HG02852 (cell line): ENCODE measurements around the gene MRTFA.

Experiments used
- ATAC-seq: cut with Tn5 transposase; IDR thresholded peaks from one replicate; pipeline ENCODE4 v1.9.1; 2021; ENCODE audit warnings: mild to moderate bottlenecking, moderate library complexity; ENCODE audit not compliant: unreplicated experiment

Gene MRTFA

DNA sequence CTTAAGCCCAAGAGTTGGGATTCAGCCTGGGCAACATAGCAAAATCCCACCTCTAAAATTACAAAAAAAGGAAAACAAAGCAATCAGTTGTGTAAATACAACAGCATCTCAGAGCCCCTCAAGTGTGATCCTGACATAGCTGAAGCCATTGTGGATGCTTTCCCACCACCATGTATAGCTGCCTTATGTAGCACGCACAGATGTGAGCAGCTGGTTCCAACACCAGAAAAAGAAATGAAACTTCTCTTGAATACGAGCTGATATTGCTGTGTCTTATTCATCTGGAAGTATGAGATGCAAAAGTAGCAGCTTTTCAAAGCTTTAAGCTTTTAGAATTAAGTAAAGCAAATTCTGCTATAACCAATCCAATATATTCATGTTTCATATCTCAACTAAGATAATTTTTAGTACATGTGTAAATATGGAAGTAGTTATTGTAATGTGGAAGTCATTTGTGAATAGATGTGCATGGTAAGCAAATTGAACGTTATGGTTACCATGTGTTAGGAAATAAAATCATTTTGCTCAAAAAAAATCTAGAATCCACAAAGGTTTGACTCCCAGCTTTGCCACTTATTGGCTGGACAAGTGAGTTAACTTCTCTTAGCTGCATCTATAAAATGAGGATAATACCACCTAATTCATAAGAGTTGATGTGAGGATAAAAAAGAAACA, 203.0 kb downstream of the MRTFA start:
- no peak for ATAC-seq

DNA sequence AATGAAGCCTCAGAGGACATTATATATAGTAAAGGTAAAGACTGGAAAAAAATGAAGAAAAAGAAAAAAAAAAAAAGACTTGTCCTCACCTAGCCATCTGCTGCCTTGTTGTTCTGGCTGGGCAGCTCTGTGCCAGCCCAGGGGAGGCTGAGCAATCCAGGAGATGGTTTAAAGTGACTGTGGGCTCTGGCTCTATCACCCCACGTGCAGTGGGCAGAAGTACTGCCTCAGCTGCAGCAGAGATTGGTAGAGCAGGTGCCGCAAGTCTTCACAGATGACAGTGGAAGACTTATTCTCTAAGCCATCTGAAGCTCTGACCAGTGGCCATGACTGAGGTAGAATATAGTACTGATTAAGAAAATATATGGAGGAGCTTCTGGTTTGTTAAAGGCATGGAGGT, 203.9 kb downstream of the MRTFA start:
- ATAC-seq: no peak

DNA sequence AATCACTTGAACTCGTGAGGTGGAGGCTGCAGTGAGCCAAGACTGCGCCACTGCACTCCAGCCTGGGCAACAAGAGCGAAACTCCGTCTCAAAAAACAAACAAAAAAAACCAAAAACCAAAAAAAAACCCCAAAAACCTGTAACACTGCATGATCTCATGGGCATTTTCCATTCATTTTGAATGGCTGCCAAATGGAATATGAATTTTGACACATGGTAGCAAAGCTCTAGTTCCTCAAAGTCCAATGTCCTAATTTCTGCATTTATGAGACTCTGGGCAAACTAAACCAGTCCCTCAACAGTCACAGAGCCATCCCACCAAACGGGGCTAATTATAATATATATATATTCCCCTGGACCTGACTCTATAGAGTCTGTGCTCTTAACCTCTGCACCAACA, 204.4 kb downstream of the MRTFA start:
- no peak for ATAC-seq

GRCh38 chr22:40430991-40431390, 205.5 kb downstream of the MRTFA start:
- ATAC-seq: no peak

DNA sequence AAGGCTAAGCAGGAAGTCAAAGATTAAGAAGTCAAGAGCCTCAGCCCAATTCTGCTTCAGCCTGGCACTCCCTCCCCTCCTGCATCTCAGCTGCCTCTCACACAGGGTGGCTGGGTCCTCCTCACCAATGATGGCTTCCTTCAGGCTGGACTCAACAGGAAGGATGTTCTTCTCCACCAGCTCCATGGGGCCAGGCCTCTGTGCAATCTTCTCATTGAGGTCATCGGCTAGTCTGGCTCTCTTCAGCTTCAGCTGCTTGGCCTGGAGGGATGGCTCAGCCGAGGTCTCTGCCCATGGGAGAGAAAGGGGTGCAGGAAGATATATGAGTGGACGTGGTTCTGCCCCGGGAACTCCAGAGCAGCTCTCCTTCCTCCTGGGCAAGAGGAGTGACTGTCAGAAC, 207.0 kb downstream of the MRTFA start:
- ATAC-seq: no peak

GRCh38 chr22:40428796-40429195, 207.7 kb downstream of the MRTFA start:
- no peak for ATAC-seq

GRCh38 chr22:40426594-40427333, 209.8 kb downstream of the MRTFA start:
- no peak for ATAC-seq

GRCh38 chr22:40425082-40425481, 211.4 kb downstream of the MRTFA start:
- no peak for ATAC-seq

- no peak for ATAC-seq
These were observed 212.5 kb downstream of the MRTFA start for GRCh38 chr22:40423882-40424640.

GRCh38 chr22:40423310-40423688, 213.2 kb downstream of the MRTFA start:
- no peak for ATAC-seq

DNA sequence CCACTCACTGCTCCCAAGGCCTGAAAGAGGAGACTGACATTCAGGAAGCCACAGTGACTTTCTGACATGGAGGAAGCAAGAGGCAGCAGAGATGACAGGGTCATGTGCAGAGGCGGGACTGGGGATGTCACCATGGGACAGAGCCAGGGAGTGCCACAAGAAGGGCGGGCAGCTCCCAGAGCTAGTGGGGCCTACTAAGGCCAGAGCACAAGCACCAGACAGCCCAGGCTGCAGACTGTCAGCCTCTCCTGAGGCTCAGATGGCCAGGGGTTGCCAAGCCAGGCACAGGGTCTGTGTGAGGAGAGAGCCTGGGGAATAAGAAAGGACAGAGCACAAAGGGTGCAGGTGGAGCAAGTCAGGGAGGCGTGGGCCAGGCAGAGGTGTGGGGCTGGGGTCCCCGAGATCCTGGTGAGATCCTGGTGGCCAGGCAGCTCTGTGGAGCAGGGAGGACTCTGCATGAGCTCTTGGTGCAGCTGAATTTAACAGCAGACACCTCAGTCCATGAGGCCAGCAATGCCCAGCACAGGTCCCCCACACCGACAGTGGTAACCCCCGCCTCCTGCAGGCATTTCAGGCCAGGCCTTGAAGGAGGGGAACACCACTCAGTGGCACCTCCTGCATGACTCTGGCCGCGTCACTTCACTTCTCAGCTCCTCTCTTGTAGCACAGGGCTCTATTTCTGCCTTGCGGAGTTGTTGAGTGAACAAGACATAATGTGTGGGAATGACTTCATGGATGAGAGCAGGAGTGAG, 213.8 kb downstream of the MRTFA start:
- no peak for ATAC-seq

GRCh38 chr22:40421941-40422340, 214.6 kb downstream of the MRTFA start:
- ATAC-seq: no peak

- no peak for ATAC-seq
These were observed 215.5 kb downstream of the MRTFA start for GRCh38 chr22:40421082-40421350.

- no peak for ATAC-seq
These were observed 216.0 kb downstream of the MRTFA start for GRCh38 chr22:40420341-40421081.

DNA sequence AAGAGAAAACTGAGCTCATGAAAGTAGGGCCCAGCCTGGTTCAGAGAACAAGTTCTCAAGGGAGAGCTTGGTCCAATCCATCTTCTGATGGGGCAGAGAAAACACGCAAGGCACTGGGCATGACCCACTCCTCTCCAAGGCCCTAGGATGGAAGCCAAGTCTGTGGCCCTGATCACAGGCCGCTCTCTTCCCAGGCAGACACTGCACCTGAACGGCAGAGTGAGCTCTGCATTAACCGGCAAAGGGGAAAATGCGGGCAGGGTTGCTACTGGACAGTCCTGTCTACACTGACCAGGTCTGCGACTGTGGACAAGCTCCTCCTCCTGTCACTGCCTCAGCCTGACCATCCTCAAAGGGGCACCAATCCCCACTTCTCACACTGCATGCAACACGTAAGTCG, 216.8 kb downstream of the MRTFA start:
- ATAC-seq: no peak

DNA sequence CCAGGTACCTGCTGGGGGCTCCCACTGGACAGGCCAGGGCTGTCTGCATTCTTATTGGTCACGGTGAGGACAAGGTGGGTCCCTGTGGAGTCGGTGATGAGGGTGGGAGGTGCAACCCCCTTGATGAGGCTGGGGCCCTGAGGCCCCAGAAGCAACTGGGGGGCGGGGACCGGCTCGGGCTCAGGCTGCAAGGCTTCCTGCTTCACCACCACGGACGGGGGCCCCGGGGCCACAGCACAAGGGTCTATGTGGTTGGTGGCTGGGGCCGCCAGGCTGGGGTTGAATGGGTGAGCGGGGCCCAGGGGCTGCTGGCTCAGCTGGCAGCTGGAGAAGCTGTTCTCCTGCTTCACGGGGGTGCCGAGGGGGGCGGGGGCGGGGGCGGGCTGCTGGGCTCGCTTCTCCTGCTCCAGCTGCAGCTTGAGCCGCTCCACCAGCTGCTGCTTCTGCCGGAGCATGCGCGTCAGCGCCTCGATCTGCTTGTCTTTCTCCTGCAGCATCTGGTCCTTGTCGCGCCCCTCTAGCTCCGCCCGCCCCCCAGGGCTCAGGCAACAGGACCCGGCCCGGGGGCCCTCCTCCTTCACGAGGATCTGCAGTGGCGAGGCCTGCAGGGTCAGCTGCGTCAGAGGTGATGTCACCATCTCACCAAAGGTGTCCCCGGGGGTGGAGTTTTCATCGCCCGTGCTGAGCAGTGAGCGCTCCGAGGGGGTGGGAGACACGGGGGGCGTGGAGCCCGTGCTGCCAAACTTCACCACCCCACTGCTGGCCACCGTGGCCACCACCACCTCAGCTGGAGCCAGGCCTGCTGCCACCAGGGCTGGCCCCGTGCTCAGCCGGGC, 217.9 kb downstream of the MRTFA start:
- no peak for ATAC-seq

DNA sequence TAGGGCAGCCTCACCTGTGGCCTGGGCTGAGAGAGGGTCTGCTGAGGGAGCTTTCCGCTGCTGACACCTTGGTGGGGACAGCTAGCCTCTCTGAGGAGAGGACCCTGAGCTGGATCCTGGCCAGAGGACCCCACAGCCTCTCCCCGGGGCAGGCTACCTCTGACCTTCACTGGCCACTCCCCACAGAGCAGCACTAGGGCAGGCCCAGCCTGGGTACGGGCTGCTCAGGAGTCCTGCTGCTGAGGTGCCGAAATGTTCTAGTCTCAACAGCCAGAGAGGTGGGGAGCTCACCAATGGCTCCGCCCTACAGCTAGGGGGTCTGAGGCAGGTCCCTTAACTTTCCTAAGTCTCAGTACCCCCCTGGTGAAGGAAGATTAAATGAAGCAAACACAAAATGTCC, 218.6 kb downstream of the MRTFA start:
- no peak for ATAC-seq

- ATAC-seq: no peak
These were observed 219.5 kb downstream of the MRTFA start for GRCh38 chr22:40417041-40417440.

DNA sequence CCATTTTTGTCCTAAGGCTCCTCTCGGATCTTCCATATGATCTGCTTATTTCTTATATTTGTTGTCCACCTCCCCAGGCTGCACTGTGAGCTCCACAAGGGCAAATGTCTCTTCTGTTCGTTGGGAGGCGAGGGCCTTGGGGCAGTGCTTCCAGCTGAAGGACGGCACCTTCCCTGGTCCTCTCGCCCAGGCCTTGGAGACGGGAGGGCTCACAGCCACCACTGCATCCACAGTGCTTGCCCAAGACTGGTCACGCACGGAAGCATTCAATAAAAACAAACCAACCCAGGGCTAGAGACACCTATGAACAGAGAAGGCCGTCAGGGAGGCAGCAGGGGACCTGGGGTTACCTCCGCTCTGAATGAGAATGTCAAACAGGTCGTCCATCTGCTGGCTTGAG, 219.9 kb downstream of the MRTFA start:
- ATAC-seq: no peak

- ATAC-seq: no peak
These were observed 220.3 kb downstream of the MRTFA start for GRCh38 chr22:40416267-40416570.
